HG03060 (cell line): ENCODE data around the gene LPGAT1.

ENCODE experiments used
- ATAC-seq: cut with Tn5 transposase; IDR thresholded peaks from one replicate; pipeline ENCODE4 v1.9.1; 2021; ENCODE audit warnings: low read depth, moderate number of reproducible peaks; ENCODE audit not compliant: unreplicated experiment

LPGAT1 gene

GRCh38 chr1:211781260-211781659, 49.3 kb downstream of the LPGAT1 start:
- no peak for ATAC-seq

- ATAC-seq = no peak
Observed at GRCh38 chr1:211775170-211775569, 55.4 kb downstream of the LPGAT1 start.

GRCh38 chr1:211764701-211765100, 65.9 kb downstream of the LPGAT1 start:
- no peak for ATAC-seq

GRCh38 chr1:211762206-211762605, 68.4 kb downstream of the LPGAT1 start:
- no peak for ATAC-seq

- no peak for ATAC-seq
Observed at GRCh38 chr1:211761400-211761799, 69.2 kb downstream of the LPGAT1 start.

- no peak for ATAC-seq
Observed at GRCh38 chr1:211756471-211757020, 74.0 kb downstream of the LPGAT1 start.

GRCh38 chr1:211753649-211754251, 76.8 kb downstream of the LPGAT1 start:
- no peak for ATAC-seq

GRCh38 chr1:211752951-211753486, 77.5 kb downstream of the LPGAT1 start:
- ATAC-seq = no peak

GRCh38 chr1:211752317-211752716, 78.2 kb downstream of the LPGAT1 start:
- ATAC-seq = no peak

- no peak for ATAC-seq
Observed at GRCh38 chr1:211751438-211751837, 79.1 kb downstream of the LPGAT1 start.

- ATAC-seq = no peak
Observed at GRCh38 chr1:211750599-211750998, 80.0 kb downstream of the LPGAT1 start.

- ATAC-seq = no peak
Observed at GRCh38 chr1:211749251-211749650, 81.3 kb downstream of the LPGAT1 start.

- no peak for ATAC-seq
Observed at GRCh38 chr1:211748810-211749209, 81.8 kb downstream of the LPGAT1 start.

GRCh38 chr1:211742889-211743529, 87.6 kb downstream of the LPGAT1 start:
- no peak for ATAC-seq

GRCh38 chr1:211742272-211742671, 88.3 kb downstream of the LPGAT1 start:
- ATAC-seq = no peak

GRCh38 chr1:211741788-211742187, 88.8 kb downstream of the LPGAT1 start:
- ATAC-seq = no peak

GRCh38 chr1:211741116-211741515, 89.4 kb downstream of the LPGAT1 start:
- no peak for ATAC-seq

GRCh38 chr1:211739671-211740411, 90.7 kb downstream of the LPGAT1 start:
- ATAC-seq = peak; percentile 44

- no peak for ATAC-seq
Observed at GRCh38 chr1:211738691-211739301, 91.8 kb downstream of the LPGAT1 start.

GRCh38 chr1:211738096-211738690, 92.4 kb downstream of the LPGAT1 start:
- ATAC-seq = no peak
